Suprapubic skin (tissue), 4 donors: ENCODE results near the gene POU2AF3. TPM values are rescaled to one million over a fixed set of nuclear protein-coding genes. Genes with fewer than 3 reads are reported as not detected.

Source experiments
- DNase-seq, 2 donors: peaks; one replicate each; pipeline ENCODE4 v3.0.0-alpha.2; 2019; ENCODE audit warnings: low spot score in 2 of 2
- H3K27ac ChIP-seq: fragments of 200-600 bp; sonication (generic); one replicate; pipeline ENCODE4 v1.5.1; 2019
- H3K27me3 ChIP-seq: fragments of 200-600 bp; sonication (generic); one replicate; pipeline ENCODE4 v1.5.1; 2019
- H3K36me3 ChIP-seq: fragments of 200-600 bp; sonication (generic); one replicate; pipeline ENCODE4 v1.5.1; 2019
- H3K4me1 ChIP-seq: fragments of 200-600 bp; sonication (generic); one replicate; pipeline ENCODE4 v1.5.1; 2019
- H3K4me3 ChIP-seq: fragments of 200-600 bp; sonication (generic); one replicate; pipeline ENCODE4 v1.5.1; 2019; ENCODE audit warnings: mild to moderate bottlenecking
- H3K9me3 ChIP-seq: fragments of 200-600 bp; sonication (generic); one replicate; pipeline ENCODE4 v1.5.1; 2019
- EP300 ChIP-seq: sonication (generic); formaldehyde crosslinking; IDR thresholded peaks from one replicate; pipeline ENCODE4 v1.6.1; 2017; ENCODE audit warnings: antibody characterized with exemption
- POLR2A ChIP-seq, 2 donors: fragments of 450-650 bp; IDR thresholded peaks; one replicate each; pipeline ENCODE4 v1.6.1; 2017; ENCODE audit warnings: antibody characterized with exemption in 2 of 2, mild to moderate bottlenecking in 2 of 2, moderate library complexity in 2 of 2
- POLR2AphosphoS5 ChIP-seq, 3 donors: sonication (generic); formaldehyde crosslinking; IDR thresholded peaks; one replicate each; pipeline ENCODE4 v1.6.1; 2017; ENCODE audit warnings: antibody characterized with exemption in 3 of 3
- WGBS: methylation state at CpG from one replicate; pipeline ENCODE4 v1.1.5; 2018; 5-methylcytosine and 5-hydroxymethylcytosine counted together
- total RNA-seq, 4 donors: library from RNA; depleted of rRNA; stranded (reverse); fragments of >200 nt; gene quantifications; one replicate each; pipeline ENCODE4 v1.1.0, GENCODE V29; 2016
- TF ChIP-seq, protein P1 (sequence below), 2 donors: fragments of 200-600 bp in 1 of 2; fragments of 450-650 bp in 1 of 2; sonication (generic) in 1 of 2; IDR thresholded peaks; one replicate each; pipeline ENCODE4 v1.5.1; 2016 to 2019; ENCODE audit warnings: antibody characterized with exemption in 2 of 2, mild to moderate bottlenecking in 1 of 2, moderate library complexity in 1 of 2

POU2AF3 gene
- total RNA-seq, 4 donors from 2014 or later = 0.89 TPM; not detected in 3

- Histone ChIP-seq H3K27ac (no peak overlapping the region), H3K27me3 (peaks cover 2% of the 10 kb centered on the region), H3K4me3 (no peak overlapping the region), H3K9me3 (no peaks in the 10 kb centered on the region), H3K36me3 (no peaks in the 10 kb centered on the region), H3K4me1 (peaks cover 28% of the 10 kb centered on the region)
- 19% methylated on average over 5 of the region's 5 CpGs for WGBS
- TF ChIP-seq POLR2AphosphoS5 (IDR thresholded peaks at IDR 0.05) (no peak), POLR2A (IDR thresholded peaks at IDR 0.05) (no peak), EP300 (no peak)
- TF ChIP-seq, protein P1, sequence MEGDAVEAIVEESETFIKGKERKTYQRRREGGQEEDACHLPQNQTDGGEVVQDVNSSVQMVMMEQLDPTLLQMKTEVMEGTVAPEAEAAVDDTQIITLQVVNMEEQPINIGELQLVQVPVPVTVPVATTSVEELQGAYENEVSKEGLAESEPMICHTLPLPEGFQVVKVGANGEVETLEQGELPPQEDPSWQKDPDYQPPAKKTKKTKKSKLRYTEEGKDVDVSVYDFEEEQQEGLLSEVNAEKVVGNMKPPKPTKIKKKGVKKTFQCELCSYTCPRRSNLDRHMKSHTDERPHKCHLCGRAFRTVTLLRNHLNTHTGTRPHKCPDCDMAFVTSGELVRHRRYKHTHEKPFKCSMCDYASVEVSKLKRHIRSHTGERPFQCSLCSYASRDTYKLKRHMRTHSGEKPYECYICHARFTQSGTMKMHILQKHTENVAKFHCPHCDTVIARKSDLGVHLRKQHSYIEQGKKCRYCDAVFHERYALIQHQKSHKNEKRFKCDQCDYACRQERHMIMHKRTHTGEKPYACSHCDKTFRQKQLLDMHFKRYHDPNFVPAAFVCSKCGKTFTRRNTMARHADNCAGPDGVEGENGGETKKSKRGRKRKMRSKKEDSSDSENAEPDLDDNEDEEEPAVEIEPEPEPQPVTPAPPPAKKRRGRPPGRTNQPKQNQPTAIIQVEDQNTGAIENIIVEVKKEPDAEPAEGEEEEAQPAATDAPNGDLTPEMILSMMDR (IDR thresholded peaks at IDR 0.05) = no peak
- DNase-seq = no peak
Measured at GRCh38 chr11:111324277-111324720, 26.0 kb downstream of the POU2AF3 start.

DNA sequence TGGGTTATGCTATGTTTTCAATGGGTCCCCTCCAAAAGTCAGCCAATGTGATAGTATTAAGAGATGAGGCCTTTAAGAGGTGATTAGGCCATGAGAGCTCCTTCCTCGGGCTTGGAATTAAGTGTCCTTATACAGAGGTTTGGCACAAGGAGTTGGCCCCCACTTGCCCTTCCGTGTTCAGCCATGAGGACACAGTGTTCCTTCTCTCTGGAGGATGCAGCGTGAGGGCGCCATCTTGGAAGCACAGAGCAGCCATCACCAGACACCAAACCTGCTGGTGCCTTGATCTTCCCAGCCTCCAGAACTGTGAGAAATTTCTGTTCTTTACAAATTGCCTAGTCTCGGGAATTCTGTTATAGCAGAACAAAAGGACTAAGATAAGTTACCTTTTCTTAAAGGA, 26.9 kb downstream of the POU2AF3 start:
- peaks cover 37% of the 10 kb centered on the region for H3K4me1 ChIP-seq
- H3K4me3 ChIP-seq = no peak overlapping the region
- TF ChIP-seq POLR2AphosphoS5 (IDR thresholded peaks at IDR 0.05) (no peak), EP300 (no peak), POLR2A (IDR thresholded peaks at IDR 0.05) (no peak)
- TF ChIP-seq, protein P1 (IDR thresholded peaks at IDR 0.05) = no peak
- H3K27me3 ChIP-seq = no peaks in the 10 kb centered on the region
- no peak overlapping the region for H3K27ac ChIP-seq
- H3K36me3 ChIP-seq = no peaks in the 10 kb centered on the region
- no peak for DNase-seq
- no peaks in the 10 kb centered on the region for H3K9me3 ChIP-seq
- 91% methylated on average over 5 of the region's 5 CpGs for WGBS

DNA sequence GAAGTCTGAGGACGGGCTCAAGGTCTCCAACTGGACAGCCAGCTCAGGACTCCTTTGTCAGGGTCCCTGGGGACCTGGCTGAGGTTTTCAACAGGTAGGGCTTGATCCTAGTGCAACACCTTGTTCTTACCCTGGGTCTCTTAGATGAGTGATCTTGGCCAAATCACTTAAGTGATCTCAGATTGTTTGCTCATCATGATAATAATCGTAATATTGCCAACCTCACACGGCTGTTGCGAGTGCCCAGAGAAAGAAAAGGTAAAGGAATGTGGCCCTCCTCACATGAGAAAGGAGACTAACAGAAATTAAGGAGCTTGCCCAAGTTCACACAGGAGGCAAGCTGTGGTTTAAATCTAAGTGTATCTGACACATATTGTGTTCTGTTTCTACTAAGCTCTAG, 28.5 kb downstream of the POU2AF3 start:
- H3K27me3 ChIP-seq = no peaks in the 10 kb centered on the region
- H3K27ac ChIP-seq = no peak overlapping the region
- H3K36me3 ChIP-seq = no peaks in the 10 kb centered on the region
- H3K4me3 ChIP-seq = no peak overlapping the region
- H3K4me1 ChIP-seq = peaks cover 45% of the 10 kb centered on the region
- 83% methylated on average over 4 of the region's 4 CpGs for WGBS
- no peaks in the 10 kb centered on the region for H3K9me3 ChIP-seq
- TF ChIP-seq POLR2A (IDR thresholded peaks at IDR 0.05) = no peak
- TF ChIP-seq EP300 = no peak
- TF ChIP-seq, protein P1 (IDR thresholded peaks at IDR 0.05) = no peak
- no peak for DNase-seq

DNA sequence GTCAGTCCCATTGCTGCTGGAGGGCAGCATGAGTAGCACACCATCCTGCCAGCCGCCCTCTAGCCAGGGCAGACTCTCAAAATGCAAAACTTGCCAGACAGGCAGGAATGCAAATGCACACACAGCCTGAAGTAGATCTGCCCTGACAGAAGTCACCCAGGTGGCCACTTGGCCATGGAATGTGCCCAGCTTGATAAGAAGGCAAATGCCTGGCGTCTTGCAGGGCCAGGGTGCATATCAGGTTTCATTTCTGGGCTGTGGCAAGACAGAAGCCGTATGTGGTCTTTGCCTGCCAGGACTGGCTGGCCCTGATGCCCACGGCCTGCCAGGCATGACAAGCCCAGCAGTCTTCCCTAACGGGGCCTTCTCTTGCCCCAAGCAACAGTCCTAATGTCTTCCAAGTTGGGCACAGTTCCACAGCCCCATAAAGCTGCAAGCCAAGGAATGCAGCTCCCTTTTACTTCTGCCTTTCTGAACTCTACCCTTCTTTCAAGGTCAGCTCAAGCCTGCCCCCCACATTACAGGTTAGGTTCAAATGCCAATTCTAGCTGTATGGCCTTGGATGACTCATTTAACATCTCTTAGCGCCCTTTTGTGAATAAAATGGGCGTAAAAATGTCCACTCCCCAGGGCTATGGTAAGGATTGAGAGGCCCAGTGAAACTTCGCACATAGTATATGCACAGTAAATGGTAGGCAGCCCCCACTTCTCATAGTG, 29.7 kb downstream of the POU2AF3 start:
- H3K27me3 ChIP-seq = no peaks in the 10 kb centered on the region
- no peak for TF ChIP-seq POLR2A (IDR thresholded peaks at IDR 0.05)
- TF ChIP-seq EP300 = no peak
- TF ChIP-seq, protein P1 (IDR thresholded peaks at IDR 0.05) = no peak
- TF ChIP-seq POLR2AphosphoS5 (IDR thresholded peaks at IDR 0.05) = no peak
- H3K36me3 ChIP-seq = no peaks in the 10 kb centered on the region
- H3K4me3 ChIP-seq = no peak overlapping the region
- DNase-seq = no peak
- peaks cover 45% of the 10 kb centered on the region for H3K4me1 ChIP-seq
- no peaks in the 10 kb centered on the region for H3K9me3 ChIP-seq
- H3K27ac ChIP-seq = no peak overlapping the region
- WGBS = 63% methylated on average over 7 of the region's 8 CpGs

DNA sequence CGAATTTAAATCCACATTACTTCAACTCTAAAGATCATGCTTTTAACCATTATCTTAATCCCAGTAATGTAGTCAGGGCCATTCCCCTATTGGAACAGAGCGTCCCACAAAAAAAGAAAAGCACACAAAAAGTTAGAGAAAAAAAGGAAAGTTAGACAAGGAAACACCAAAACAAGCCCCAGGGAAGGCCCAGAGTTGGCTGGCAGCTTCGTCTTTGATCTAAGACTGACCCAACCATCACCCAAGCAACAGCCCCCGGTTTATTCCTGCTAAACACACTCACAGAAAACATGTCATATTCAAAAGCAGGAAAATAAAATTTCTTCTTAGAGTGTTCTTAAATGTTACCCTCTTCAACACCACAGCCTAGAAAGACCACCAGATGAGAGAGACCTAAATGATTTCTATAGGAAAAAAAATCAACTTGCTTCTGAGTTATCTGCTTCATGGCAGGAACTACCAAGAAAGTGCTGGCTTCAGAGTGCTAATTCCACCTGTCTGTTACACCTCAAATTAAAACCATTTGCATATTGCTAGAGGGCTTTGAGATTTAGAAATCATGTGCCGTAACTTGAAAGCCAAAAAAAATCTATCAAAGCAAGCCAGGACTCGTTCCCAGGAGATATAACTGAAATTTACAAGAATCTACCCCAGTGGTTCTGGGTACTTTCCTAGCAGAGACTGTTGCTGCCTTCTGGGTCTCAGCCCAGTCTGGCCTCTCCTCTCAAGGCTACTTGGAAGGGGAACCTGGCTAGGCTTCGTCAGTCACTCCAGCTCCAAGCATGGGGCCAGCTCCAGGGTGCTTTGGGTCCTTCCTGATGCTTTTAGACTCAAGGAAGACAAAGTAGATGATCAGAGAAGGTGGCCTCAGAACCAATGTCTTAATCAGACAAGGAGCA, 31.2 kb downstream of the POU2AF3 start:
- Histone ChIP-seq H3K4me3 (no peak overlapping the region), H3K9me3 (no peaks in the 10 kb centered on the region), H3K27me3 (no peaks in the 10 kb centered on the region), H3K4me1 (peaks cover 43% of the 10 kb centered on the region), H3K27ac (no peak overlapping the region), H3K36me3 (no peaks in the 10 kb centered on the region)
- WGBS = 48% methylated on average over 7 of the region's 7 CpGs
- no peak for TF ChIP-seq POLR2A (IDR thresholded peaks at IDR 0.05)
- TF ChIP-seq POLR2AphosphoS5 (IDR thresholded peaks at IDR 0.05) = no peak
- TF ChIP-seq, protein P1 (IDR thresholded peaks at IDR 0.05) = no peak
- no peak for TF ChIP-seq EP300
- no peak for DNase-seq
